Middle frontal gyrus (tissue), 1 donor: ENCODE data around the gene EPC2.
A peak's percentile ranks its signal among the peaks of the same experiment; 100 is the strongest.

ENCODE experiments used
- DNase-seq: peaks from one replicate; pipeline ENCODE4 v3.0.0-alpha.2; 2015; ENCODE audit warnings: low spot score; ENCODE audit errors: extremely low spot score

Gene EPC2

GRCh38 chr2:148802448-148803220 lies 158.1 kb downstream of the EPC2 start:
- DNase-seq: no peak

DNA sequence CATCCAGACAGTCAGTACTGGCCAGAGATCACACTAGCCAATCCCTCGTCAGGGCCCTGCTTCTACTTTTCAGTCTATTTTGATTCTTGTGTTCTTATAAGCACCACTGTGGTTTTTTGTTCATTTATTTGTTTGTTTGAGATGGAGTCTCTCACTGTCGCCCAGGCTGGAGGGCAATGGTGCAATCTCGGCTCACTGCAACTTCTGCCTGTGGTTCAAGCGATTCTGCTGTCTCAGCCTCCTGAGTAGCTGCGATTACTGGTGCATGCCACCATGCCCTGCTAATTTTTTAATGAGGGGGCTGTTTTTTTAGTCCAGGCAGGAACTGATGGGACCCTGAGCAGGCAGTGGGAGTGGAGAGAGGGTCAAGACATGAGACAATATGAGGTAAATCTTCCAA lies 165.5 kb downstream of the EPC2 start:
- DNase-seq: no peak

DNA sequence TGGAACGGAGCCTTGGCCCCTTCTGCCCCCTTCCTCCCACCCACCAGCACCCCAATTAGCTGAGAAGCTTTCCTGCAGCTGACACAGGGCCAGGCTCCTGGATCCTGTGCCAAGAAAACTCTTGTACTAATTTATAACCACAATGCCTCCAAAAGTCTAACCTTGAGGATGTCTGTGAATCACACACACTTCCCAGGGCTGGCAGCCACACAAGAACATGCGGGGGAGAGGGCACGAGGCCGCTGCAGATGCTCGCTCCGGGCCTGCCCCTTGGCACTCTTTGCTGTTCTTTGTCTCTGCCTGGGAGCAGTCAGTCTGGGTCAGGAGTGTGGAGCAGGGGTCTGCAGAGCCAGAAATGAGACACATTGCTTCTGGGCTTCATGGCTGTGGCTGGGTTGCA lies 167.8 kb downstream of the EPC2 start:
- DNase-seq: no peak

DNA sequence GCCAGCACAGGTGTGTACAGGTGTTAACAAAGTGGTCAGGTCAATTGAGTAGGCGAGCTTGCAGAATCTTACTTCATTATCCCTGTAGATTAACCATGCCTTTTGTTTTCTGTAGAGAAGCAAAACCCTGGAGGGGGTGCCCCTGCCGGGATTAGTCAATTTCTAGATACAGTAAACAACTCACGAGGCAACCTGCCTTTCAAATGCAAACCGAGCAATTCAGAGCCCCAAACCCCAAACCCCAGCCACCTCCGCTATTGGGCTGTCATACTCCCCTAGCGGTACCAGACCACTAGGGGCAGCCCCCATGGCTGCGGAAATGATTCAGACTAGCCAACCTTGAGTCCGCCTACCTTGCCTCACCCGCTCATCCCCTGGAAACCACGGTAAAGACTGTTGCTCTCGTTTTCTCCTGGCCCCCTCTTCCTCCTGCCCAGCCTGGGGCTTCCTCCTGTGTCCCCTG lies 169.1 kb downstream of the EPC2 start:
- no peak for DNase-seq

DNA sequence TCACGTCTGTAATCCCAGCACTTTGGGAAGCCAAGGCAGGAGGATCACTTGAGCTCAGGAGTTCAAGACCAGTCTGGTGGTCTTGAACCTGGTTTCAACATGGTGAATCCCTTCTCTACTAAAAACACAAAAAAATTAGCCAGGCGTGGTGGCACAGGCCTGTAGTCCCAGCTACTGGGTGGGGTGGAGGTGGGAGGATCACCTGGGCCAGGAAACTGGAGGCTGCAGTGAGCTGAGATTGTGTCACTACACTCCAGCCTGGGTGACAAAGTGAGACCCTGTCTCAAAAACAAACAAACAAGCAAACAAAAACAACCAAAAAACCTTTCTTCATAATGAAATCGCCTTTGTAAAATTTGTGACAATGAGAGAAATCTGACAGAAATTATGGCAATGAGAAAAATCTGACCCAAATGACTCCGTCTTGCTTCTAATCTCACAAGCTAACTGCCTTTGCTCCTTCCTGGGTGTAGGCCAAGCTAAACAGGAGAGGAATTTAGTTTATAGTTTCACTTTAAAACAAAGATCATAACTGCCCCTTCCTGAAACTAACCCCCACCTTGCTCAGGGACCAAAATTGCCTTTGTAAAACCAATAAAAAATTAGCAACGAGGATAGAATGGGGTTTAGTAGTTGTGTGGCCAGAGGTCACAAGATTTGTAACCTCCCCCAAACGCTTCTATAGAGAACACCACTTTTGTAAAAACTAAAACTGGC lies 169.8 kb downstream of the EPC2 start:
- no peak for DNase-seq

GRCh38 chr2:148814860-148815419 lies 170.4 kb downstream of the EPC2 start:
- DNase-seq: no peak

GRCh38 chr2:148816176-148816575 lies 171.6 kb downstream of the EPC2 start:
- DNase-seq: peak; percentile 20

- peak; percentile 39 for DNase-seq
These were observed 172.7 kb downstream of the EPC2 start for GRCh38 chr2:148817210-148817708.

DNA sequence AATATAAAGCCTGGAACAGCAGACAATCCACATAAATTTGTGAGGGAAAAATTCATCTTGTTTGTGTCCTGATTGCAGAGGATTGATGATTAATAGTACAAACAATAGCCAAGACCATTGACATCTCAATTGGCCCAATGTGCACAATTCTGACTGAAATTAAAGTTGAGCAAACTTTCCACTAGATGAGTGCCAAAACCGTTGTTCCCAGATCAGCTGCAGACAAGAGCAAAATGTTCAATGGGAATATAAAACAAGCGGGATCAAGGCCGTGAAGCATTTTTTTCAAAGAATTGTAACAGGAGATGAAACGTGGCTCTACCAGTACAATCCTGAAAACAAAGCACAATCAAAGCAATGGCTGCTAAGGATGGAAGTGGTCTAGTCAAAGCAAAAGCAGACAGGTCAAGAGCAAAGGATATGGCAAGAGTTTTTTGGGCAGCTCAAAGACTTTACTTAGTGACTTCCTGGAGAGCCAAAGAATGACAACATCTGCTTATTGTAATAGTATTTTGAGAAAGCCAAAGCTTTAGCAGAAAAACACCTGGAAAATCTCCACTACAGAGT lies 174.6 kb downstream of the EPC2 start:
- DNase-seq: no peak

DNA sequence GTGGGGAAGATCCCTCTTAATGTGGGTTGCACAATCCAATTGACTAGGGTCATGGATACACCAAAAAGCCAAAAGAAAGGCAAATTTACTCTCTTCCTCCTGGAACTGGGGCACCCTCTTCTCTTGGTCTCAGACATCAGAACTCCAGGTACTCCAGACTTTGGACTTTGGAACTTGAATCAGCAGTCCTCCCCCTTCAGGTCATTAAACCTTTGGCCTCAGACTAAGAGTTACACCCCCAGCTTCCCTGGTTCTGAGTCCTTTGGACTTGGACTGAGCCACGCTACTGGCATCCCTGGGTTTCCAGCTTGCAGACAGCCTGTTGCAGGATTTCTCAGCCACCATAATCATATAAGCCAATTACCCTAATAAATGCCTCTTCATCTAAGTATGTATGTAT lies 179.6 kb downstream of the EPC2 start:
- no peak for DNase-seq

DNA sequence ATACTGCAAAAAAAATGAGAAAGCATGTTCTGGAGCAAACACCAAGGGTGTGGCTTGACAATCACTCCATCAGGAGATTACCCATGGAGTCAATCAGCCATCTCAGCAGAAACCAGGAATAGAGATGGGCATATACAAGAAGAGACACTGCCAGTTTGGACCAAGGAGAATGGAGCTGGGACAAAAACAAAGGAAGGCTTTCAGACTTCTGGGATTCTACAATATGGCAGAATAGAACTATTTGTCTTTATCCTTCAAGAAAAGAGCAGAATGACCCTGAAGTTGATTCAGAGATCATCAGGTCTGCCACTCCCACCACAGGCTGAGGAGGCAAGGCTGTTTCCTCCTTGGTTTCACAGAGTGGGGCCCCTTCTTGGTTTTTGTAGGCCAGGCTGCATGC lies 182.2 kb downstream of the EPC2 start:
- DNase-seq: no peak

DNA sequence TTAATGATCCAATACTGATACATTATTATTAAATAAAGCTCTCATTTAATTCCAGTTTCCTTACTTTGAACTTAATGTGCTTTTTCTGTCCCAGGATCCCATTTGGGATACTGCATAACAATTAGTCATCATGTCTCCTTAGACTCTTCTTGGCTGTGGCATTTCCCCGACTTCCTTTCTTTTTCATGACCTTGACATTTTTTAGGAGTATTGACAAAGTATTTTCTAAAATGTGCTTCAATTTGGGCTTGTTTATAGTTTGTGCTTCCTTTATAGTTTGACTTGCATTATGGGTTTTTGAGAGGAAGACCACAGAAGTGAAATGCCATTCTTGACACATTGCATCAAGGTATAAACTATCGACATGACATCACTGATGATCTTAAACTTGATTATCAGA lies 184.4 kb downstream of the EPC2 start:
- DNase-seq: no peak

GRCh38 chr2:148829618-148830017 lies 185.1 kb downstream of the EPC2 start:
- DNase-seq: no peak

GRCh38 chr2:148832637-148833036 lies 188.1 kb downstream of the EPC2 start:
- DNase-seq: no peak
